GM10248 (cell line): ENCODE results near the gene CREB3L1.
A peak's percentile ranks its signal among the peaks of the same experiment; 100 is the strongest.
"Not testable (repeated sequence)": the region's sequence is repeated elsewhere in the genome, so short reads cannot be mapped to it uniquely, and the experiment has no call there.

Experiments
- CTCF ChIA-PET: fragments of 300-600 bp; sonication (Branson Sonifier 250); formaldehyde crosslinking; extraction: SDS; loops from one replicate; lab custom pipeline; 2021; ENCODE audit warnings: antibody characterized with exemption; lab: Yijun Ruan, JAX
- POLR2A ChIA-PET: fragments of 350-650 bp; sonication (Branson Sonifier 250); formaldehyde crosslinking; extraction: SDS; loops from one replicate; lab custom pipeline; 2020; ENCODE audit warnings: antibody characterized with exemption; lab: Yijun Ruan, JAX
- DNase-seq: peaks from one replicate; pipeline ENCODE4 v3.0.0; 2012; ENCODE audit errors: extremely low spot score
- CTCF ChIP-seq: IDR thresholded peaks from 2 replicates; pipeline ENCODE4 v1.5.1; 2012; ENCODE audit warnings: mild to moderate bottlenecking, low read depth; ENCODE audit errors: extremely low read depth, missing control alignments, control extremely low read depth

CREB3L1 gene

GRCh38 chr11:46296528-46297448 lies 19.3 kb downstream of the CREB3L1 start:
- POLR2A ChIA-PET, result no interaction called here
- peak; percentile 14 for TF ChIP-seq CTCF
- CTCF ChIA-PET, result interaction anchor here (0.6 to 7.3 kb wide), 12 partner anchors 7 to 59 kb away, joined by 3 to 127 read pairs (median 6); partner anchors contain the start of gene CREB3L1
- no peak for DNase-seq

GRCh38 chr11:46298699-46299433 lies 21.4 kb downstream of the CREB3L1 start:
- POLR2A ChIA-PET, result no interaction called here
- DNase-seq, result no peak
- CTCF ChIA-PET, result interaction anchor here (1.2 to 7.3 kb wide), 6 partner anchors 10 to 59 kb away, joined by 3 to 127 read pairs (median 7); no protein-coding TSS in a partner anchor
- no peak for TF ChIP-seq CTCF

GRCh38 chr11:46299451-46299961 lies 22.0 kb downstream of the CREB3L1 start:
- ChIA-PET CTCF (interaction anchor here (0.7 to 7.3 kb wide), 8 partner anchors 8 to 60 kb away, joined by 3 to 127 read pairs (median 5); no protein-coding TSS in a partner anchor), POLR2A (no interaction called here)
- DNase-seq, result no peak
- no peak for TF ChIP-seq CTCF

- POLR2A ChIA-PET, result no interaction called here
- CTCF ChIA-PET, result interaction anchor here (1.2 to 7.3 kb wide), 7 partner anchors 10 to 61 kb away, joined by 3 to 127 read pairs (median 5); no protein-coding TSS in a partner anchor
These were observed 22.8 kb downstream of the CREB3L1 start for GRCh38 chr11:46300270-46300669.

GRCh38 chr11:46302866-46303265 lies 25.4 kb downstream of the CREB3L1 start:
- no peak for TF ChIP-seq CTCF
- DNase-seq, result peak; percentile 69
- CTCF ChIA-PET, result interaction anchor here (1.3 to 22.8 kb wide), 3 partner anchors 13 to 62 kb away, joined by 3 to 480 read pairs (median 5); no protein-coding TSS in a partner anchor
- POLR2A ChIA-PET, result no interaction called here

More at GRCh38 chr11:46300270-46300669, 22.8 kb downstream of the CREB3L1 start:
- no peak for TF ChIP-seq CTCF
- no peak for DNase-seq

GRCh38 chr11:46304036-46304435 lies 26.6 kb downstream of the CREB3L1 start:
- POLR2A ChIA-PET, DNase-seq: not testable (repeated sequence)
- CTCF ChIA-PET, result interaction anchor here (0.9 to 22.8 kb wide), 4 partner anchors 10 to 63 kb away, joined by 3 to 480 read pairs (median 5); no protein-coding TSS in a partner anchor
